CD4-positive, alpha-beta memory T cell (primary cell): ENCODE results near the gene NMT1. TPM values are rescaled to one million over a fixed set of nuclear protein-coding genes. Genes with fewer than 3 reads are reported as not detected.

Experiments used
- CTCF ChIA-PET: fragments of 350-600 bp; sonication (Branson Sonifier 250); formaldehyde crosslinking; loops from one replicate; lab custom pipeline; 2021; ENCODE audit warnings: inconsistent platforms; ENCODE audit not compliant: partially characterized antibody; lab: Charles Lee
- POLR2A ChIA-PET: fragments of 350-600 bp; sonication (Branson Sonifier 250); formaldehyde crosslinking; loops from one replicate; lab custom pipeline; 2021; ENCODE audit not compliant: partially characterized antibody; lab: Charles Lee
- DNase-seq, 5 donors: peaks; one replicate each; pipeline versions ENCODE4 v3.0.0 to v3.0.0-alpha.2; 2020 to 2022; ENCODE audit warnings: mixed read lengths in 1 of 5
- H3K27ac ChIP-seq: one replicate; pipeline ENCODE4 v1.7.0; 2013; ENCODE audit warnings: low read depth, low read length
- H3K27me3 ChIP-seq: 2 replicates; pipeline ENCODE4 v1.7.0; 2013; ENCODE audit warnings: mild to moderate bottlenecking, low read length, moderate library complexity; ENCODE audit not compliant: insufficient read depth
- H3K36me3 ChIP-seq: 2 replicates; pipeline ENCODE4 v1.7.0; 2013; ENCODE audit warnings: mild to moderate bottlenecking, low read length, moderate library complexity; ENCODE audit not compliant: insufficient read depth
- H3K4me1 ChIP-seq: 2 replicates; pipeline ENCODE4 v1.7.0; 2013; ENCODE audit warnings: mild to moderate bottlenecking, low read length, moderate library complexity; ENCODE audit not compliant: insufficient read depth
- H3K4me3 ChIP-seq, 2 donors: one replicate each; pipeline ENCODE4 v1.7.0; 2013; ENCODE audit warnings: low read length in 2 of 2, mild to moderate bottlenecking in 1 of 2
- H3K9me3 ChIP-seq, 2 donors: one replicate each; pipeline ENCODE4 v1.7.0; 2013; ENCODE audit warnings: low read length in 2 of 2, control low read depth in 1 of 2; ENCODE audit not compliant: control insufficient read depth in 1 of 2
- H3K27ac Mint-ChIP-seq, 7 donors: one replicate each; pipeline ENCODE4 v1.8.0; 2020 to 2021; ENCODE audit warnings: mixed read lengths in 7 of 7, mild to moderate bottlenecking in 6 of 7, inconsistent platforms in 3 of 7, moderate library complexity in 3 of 7
- H3K27me3 Mint-ChIP-seq, 2 donors: one replicate each; pipeline ENCODE4 v1.8.0; 2020 to 2021; ENCODE audit warnings: mixed read lengths in 2 of 2
- H3K36me3 Mint-ChIP-seq, 2 donors: one replicate each; pipeline ENCODE4 v1.8.0; 2020 to 2021; ENCODE audit warnings: mixed read lengths in 2 of 2, inconsistent platforms in 1 of 2, mild to moderate bottlenecking in 1 of 2
- H3K4me1 Mint-ChIP-seq, 4 donors: one replicate each; pipeline ENCODE4 v1.8.0; 2020 to 2021; ENCODE audit warnings: mixed read lengths in 4 of 4, mild to moderate bottlenecking in 1 of 4
- H3K4me3 Mint-ChIP-seq, 8 donors: one replicate each; pipeline ENCODE4 v1.8.0; 2020 to 2021; ENCODE audit warnings: mixed read lengths in 8 of 8, mild to moderate bottlenecking in 7 of 8, moderate library complexity in 6 of 8, inconsistent platforms in 3 of 8
- H3K9me3 Mint-ChIP-seq, 8 donors: one replicate each; pipeline ENCODE4 v1.8.0; 2020 to 2021; ENCODE audit warnings: mixed read lengths in 8 of 8, mild to moderate bottlenecking in 5 of 8, inconsistent platforms in 3 of 8, moderate library complexity in 1 of 8
- intact Hi-C: fragments of 100-400 bp; cut with micrococcal nuclease; formaldehyde crosslinking; loops from one replicate; pipeline ENCODE4 v1.15.1; 2023
- polyA plus RNA-seq, 2 donors: library from polyadenylated mRNA; unstranded; fragments of 300-500 nt; fragmentation: Illumina TruSeq; gene quantifications; one replicate each; pipeline ENCODE4 v1.2.3, GENCODE V29; 2021
- total RNA-seq, 2 experiments: library from RNA; stranded (reverse); gene quantifications; one replicate each; pipeline ENCODE4 v1.2.3, GENCODE V29; 2021

NMT1 gene
- total and polyA plus RNA-seq, 4 experiments from 2014 or later, result 56.2 to 126 (median 100) TPM

DNA sequence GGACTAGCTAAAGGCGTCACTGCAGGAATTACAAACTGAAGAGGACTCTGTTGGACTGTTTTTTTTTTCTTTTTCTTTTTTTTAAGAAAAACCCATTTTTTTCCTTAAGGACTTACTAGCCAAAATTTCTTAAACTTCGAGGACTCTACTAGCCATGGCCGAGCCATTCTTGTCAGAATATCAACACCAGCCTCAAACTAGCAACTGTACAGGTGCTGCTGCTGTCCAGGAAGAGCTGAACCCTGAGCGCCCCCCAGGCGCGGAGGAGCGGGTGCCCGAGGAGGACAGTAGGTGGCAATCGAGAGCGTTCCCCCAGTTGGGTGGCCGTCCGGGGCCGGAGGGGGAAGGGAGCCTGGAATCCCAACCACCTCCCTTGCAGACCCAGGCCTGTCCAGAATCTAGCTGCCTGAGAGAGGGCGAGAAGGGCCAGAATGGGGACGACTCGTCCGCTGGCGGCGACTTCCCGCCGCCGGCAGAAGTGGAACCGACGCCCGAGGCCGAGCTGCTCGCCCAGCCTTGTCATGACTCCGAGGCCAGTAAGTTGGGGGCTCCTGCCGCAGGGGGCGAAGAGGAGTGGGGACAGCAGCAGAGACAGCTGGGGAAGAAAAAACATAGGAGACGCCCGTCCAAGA is 88.0 kb downstream of the NMT1 start:
- Histone ChIP-seq H3K27ac (peak overlapping the region; percentile 88), H3K4me3 (peak overlapping the region; percentile 65 to 90), H3K9me3 (no peaks in the 10 kb centered on the region), H3K36me3 (no peaks in the 10 kb centered on the region), H3K27me3 (no peaks in the 10 kb centered on the region), H3K4me1 (peaks cover 52% of the 10 kb centered on the region)
- Mint-ChIP-seq H3K27ac (peak overlapping the region; percentile 98 to 100 (median 100)), H3K4me1 (peaks cover 26 to 60% (median 40%) of the 10 kb centered on the region in 4 donors), H3K36me3 (peaks cover 0 to 25% of the 10 kb centered on the region in 2 donors), H3K27me3 (peaks cover 1 to 5% of the 10 kb centered on the region in 2 donors), H3K4me3 (peak overlapping the region; percentile 93 to 99 (median 96)), H3K9me3 (peaks cover 0 to 17% (median 0%) of the 10 kb centered on the region in 8 donors)
- ChIA-PET CTCF (interaction anchor here (0.8 to 22.4 kb wide), 15 partner anchors 12 to 167 kb away, joined by 3 to 552 read pairs (median 6); partner anchors contain the start of genes ACBD4, HEXIM2, MAP3K14 and NMT1), POLR2A (interaction anchor here (0.6 to 10.3 kb wide), 34 partner anchors 8 to 897 kb away, joined by 3 to 865 read pairs (median 6); partner anchors contain the start of genes ACBD4, DCAKD, FMNL1 and HEXIM2)
- intact Hi-C loops, result loop anchor here (2.0 kb wide), 3 partner anchors 24 to 88 kb away; partner anchors contain the start of gene NMT1
- DNase-seq, result peak; percentile 64 to 80 (median 67)

DNA sequence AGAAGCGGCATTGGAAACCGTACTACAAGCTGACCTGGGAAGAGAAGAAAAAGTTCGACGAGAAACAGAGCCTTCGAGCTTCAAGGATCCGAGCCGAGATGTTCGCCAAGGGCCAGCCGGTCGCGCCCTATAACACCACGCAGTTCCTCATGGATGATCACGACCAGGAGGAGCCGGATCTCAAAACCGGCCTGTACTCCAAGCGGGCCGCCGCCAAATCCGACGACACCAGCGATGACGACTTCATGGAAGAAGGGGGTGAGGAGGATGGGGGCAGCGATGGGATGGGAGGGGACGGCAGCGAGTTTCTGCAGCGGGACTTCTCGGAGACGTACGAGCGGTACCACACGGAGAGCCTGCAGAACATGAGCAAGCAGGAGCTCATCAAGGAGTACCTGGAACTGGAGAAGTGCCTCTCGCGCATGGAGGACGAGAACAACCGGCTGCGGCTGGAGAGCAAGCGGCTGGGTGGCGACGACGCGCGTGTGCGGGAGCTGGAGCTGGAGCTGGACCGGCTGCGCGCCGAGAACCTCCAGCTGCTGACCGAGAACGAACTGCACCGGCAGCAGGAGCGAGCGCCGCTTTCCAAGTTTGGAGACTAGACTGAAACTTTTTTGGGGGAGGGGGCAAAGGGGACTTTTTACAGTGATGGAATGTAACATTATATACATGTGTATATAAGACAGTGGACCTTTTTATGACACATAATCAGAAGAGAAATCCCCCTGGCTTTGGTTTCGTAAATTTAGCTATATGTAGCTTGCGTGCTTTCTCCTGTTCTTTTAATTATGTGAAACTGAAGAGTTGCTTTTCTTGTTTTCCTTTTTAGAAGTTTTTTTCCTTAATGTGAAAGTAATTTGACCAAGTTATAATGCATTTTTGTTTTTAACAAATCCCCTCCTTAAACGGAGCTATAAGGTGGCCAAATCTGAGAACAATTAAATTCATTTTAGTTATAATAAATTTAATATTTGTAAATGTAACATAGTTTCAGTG is 88.8 kb downstream of the NMT1 start:
- no peaks in the 10 kb centered on the region for H3K27me3 ChIP-seq
- intact Hi-C loops, result loop anchor here (2.0 kb wide), 3 partner anchors 23 to 89 kb away; partner anchors contain the start of gene NMT1
- ChIA-PET CTCF (interaction anchor here (0.5 to 22.4 kb wide), 15 partner anchors 12 to 273 kb away, joined by 3 to 552 read pairs (median 5); partner anchors contain the start of genes ACBD4, HEXIM2, MAP3K14 and PLCD3), POLR2A (interaction anchor here (0.9 to 10.3 kb wide), 26 partner anchors 9 to 171 kb away, joined by 3 to 865 read pairs (median 8); partner anchors contain the start of genes ACBD4, DCAKD, FMNL1 and HEXIM2)
- Mint-ChIP-seq H3K27me3 (peaks cover 1 to 5% of the 10 kb centered on the region in 2 donors), H3K27ac (peak overlapping the region; percentile 98 to 100 (median 100)), H3K36me3 (peaks cover 0 to 25% of the 10 kb centered on the region in 2 donors), H3K4me1 (peaks cover 24 to 60% (median 37%) of the 10 kb centered on the region in 4 donors), H3K9me3 (peaks cover 0 to 17% (median 0%) of the 10 kb centered on the region in 8 donors), H3K4me3 (peak overlapping the region; percentile 93 to 99 (median 96))
- H3K9me3 ChIP-seq, result no peaks in the 10 kb centered on the region
- peak overlapping the region; percentile 65 to 90 for H3K4me3 ChIP-seq
- H3K36me3 ChIP-seq, result no peaks in the 10 kb centered on the region
- DNase-seq, result peak in 4 of 5 donors; percentile 26 to 83 (median 38)
- peaks cover 44% of the 10 kb centered on the region for H3K4me1 ChIP-seq
- H3K27ac ChIP-seq, result peak overlapping the region; percentile 88

DNA sequence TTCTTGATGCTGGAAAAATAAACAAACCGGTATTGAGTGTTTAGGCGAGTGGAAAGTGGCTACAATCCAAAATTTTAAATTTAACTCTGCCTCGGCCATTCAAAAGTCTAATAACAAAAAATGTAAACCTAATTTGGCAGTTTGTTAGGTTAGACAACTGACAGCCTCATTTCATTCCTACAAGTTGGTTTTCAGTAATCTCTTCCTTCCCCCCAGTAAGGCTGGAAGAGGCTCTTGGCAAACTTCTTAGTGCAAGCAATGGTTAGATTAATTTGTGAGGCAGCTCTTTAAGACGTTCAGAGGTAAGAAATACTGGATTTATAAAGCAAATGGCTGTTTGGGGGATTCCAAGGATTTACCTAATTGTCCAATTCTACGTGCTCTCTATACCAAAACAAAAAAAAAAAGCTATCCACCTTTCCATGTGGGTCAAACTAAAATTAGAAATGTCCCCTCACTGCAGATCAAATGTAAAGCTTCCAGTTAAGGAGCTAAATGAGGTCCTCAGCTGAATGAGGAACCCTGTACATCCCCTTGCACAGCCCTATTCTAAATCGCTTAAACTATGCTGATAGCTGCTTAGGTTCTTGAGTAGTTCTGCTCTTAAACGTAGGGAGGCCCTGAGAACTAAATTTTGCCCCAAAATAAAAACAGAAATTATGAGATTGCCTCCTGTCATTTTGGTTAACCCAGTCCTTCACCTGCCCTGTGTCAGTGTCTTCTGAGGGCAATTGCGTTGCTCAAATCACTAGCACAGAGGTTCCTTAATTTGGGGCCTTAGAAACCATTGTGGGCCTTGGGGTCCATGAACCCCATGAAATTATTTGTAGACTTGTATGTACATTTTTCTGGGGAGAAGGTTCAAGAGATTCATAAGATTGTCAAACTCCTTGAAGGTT is 90.0 kb downstream of the NMT1 start:
- Mint-ChIP-seq H3K27ac (peak overlapping the region; percentile 53 to 100 (median 91)), H3K27me3 (peaks cover 1 to 5% of the 10 kb centered on the region in 2 donors), H3K4me1 (peaks cover 23 to 62% (median 34%) of the 10 kb centered on the region in 4 donors), H3K36me3 (peaks cover 0 to 27% of the 10 kb centered on the region in 2 donors), H3K4me3 (peak overlapping the region; percentile 21 to 93 (median 58)), H3K9me3 (peaks cover 0 to 17% (median 0%) of the 10 kb centered on the region in 8 donors)
- H3K27me3 ChIP-seq, result no peaks in the 10 kb centered on the region
- H3K9me3 ChIP-seq, result no peaks in the 10 kb centered on the region
- ChIA-PET CTCF (interaction anchor here (0.7 to 22.4 kb wide), 15 partner anchors 10 to 142 kb away, joined by 3 to 552 read pairs (median 5); partner anchors contain the start of genes ACBD4, HEXIM2 and PLCD3), POLR2A (interaction anchor here (0.5 to 10.3 kb wide), 15 partner anchors 8 to 169 kb away, joined by 3 to 865 read pairs (median 16); partner anchors contain the start of genes ACBD4, FMNL1, HEXIM2 and MAP3K14)
- H3K27ac ChIP-seq, result peak overlapping the region; percentile 88
- peaks cover 45% of the 10 kb centered on the region for H3K4me1 ChIP-seq
- no peaks in the 10 kb centered on the region for H3K36me3 ChIP-seq
- intact Hi-C loops, result no loop called here
- peak overlapping the region; percentile 1 to 4 for H3K4me3 ChIP-seq
- DNase-seq, result no peak

DNA sequence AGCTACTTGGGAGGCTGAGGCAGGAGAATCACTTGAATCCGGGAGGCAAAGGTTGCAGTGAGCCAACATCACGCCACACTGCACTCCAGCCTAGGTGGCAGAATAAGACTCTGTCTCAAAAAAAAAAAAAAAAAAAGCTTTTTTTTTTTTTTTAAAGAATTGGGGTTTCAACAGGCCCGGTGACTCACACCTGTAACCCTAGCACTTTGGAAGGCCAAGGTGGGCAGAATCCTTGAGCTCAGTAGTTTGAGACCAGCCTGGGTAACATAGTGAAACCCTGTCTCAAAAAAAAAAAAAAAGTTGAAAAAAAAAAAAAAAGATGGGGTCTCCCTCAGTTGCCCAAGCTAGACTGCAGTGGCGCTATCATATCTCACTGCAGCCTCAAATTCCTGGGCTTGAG is 93.9 kb downstream of the NMT1 start:
- no peaks in the 10 kb centered on the region for H3K9me3 Mint-ChIP-seq
- peak overlapping the region; percentile 2 for H3K27ac ChIP-seq

DNA sequence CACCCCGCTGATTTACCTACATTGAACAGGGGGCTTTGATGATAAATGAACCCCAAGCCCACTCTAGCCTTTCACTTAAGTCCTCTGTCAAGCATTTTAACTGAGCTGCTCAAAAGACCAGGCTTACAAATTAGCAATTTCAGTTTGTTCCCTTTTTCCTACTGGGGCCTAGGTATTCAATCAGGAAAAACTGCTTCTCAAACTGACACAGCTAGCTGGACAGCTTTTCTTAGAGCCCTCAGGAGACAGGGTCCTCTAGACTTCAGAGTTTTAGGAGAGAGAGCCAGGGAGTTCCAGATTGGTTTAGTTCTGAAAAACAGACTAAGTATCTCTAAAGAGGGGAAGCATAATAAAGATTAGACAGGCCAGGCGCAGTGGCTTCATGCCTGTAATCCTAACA is 94.4 kb downstream of the NMT1 start:
- Histone ChIP-seq H3K4me1 (peaks cover 57% of the 10 kb centered on the region), H3K27me3 (no peaks in the 10 kb centered on the region), H3K4me3 (no peak overlapping the region), H3K9me3 (no peaks in the 10 kb centered on the region), H3K27ac (peak overlapping the region; percentile 2), H3K36me3 (no peaks in the 10 kb centered on the region)
- peak overlapping the region in 3 of 7 donors; percentile 11 to 73 (median 23) for H3K27ac Mint-ChIP-seq
- H3K4me1 Mint-ChIP-seq, result peaks cover 28 to 54% (median 42%) of the 10 kb centered on the region in 4 donors
- CTCF ChIA-PET, result interaction anchor here (0.6 to 22.4 kb wide), 7 partner anchors 11 to 1309 kb away, joined by 3 to 552 read pairs (median 3); partner anchors contain the start of genes ACBD4 and PLCD3
- H3K36me3 Mint-ChIP-seq, result peaks cover 0 to 22% of the 10 kb centered on the region in 2 donors
- no peak overlapping the region for H3K4me3 Mint-ChIP-seq
- POLR2A ChIA-PET, result interaction anchor here (1.2 to 14.4 kb wide), 4 partner anchors 7 to 74 kb away, joined by 3 to 865 read pairs (median 4); partner anchors contain the start of genes ACBD4, FMNL1 and HEXIM1
- intact Hi-C loops, result no loop called here
- no peaks in the 10 kb centered on the region for H3K9me3 Mint-ChIP-seq
- DNase-seq, result no peak
- H3K27me3 Mint-ChIP-seq, result no peaks in the 10 kb centered on the region

More for the DNA sequence above, 93.9 kb downstream of the NMT1 start:
- H3K27ac Mint-ChIP-seq, result peak overlapping the region in 1 of 7 donors; percentile 11
- Histone ChIP-seq H3K4me1 (peaks cover 54% of the 10 kb centered on the region), H3K9me3 (no peaks in the 10 kb centered on the region), H3K36me3 (no peaks in the 10 kb centered on the region), H3K4me3 (no peak overlapping the region), H3K27me3 (no peaks in the 10 kb centered on the region)
- peaks cover 0 to 19% of the 10 kb centered on the region in 2 donors for H3K36me3 Mint-ChIP-seq
- H3K4me1 Mint-ChIP-seq, result peaks cover 31 to 54% (median 42%) of the 10 kb centered on the region in 4 donors
- DNase-seq, result no peak
- no peaks in the 10 kb centered on the region for H3K27me3 Mint-ChIP-seq
- H3K4me3 Mint-ChIP-seq, result no peak overlapping the region
- CTCF ChIA-PET, result interaction anchor here (0.7 to 22.4 kb wide), 6 partner anchors 11 to 1309 kb away, joined by 3 to 552 read pairs (median 3); partner anchors contain the start of genes ACBD4 and PLCD3
- POLR2A ChIA-PET, result interaction anchor here (1.4 to 14.4 kb wide), 3 partner anchors 7 to 67 kb away, joined by 3 to 865 read pairs (median 5); partner anchors contain the start of genes ACBD4, FMNL1 and HEXIM1
- intact Hi-C loops, result no loop called here
